Common myeloid progenitor, CD34-positive (primary cell): ENCODE data around the gene IFITM10.

ENCODE experiments used
- CTCF ChIA-PET: fragments of 350-600 bp; sonication (Branson Sonifier 250); formaldehyde crosslinking; loops from one replicate; lab custom pipeline; 2021; ENCODE audit warnings: antibody characterized with exemption; lab: Charles Lee
- POLR2A ChIA-PET: fragments of 350-600 bp; sonication (Branson Sonifier 250); formaldehyde crosslinking; loops from one replicate; lab custom pipeline; 2021; ENCODE audit warnings: antibody characterized with exemption; lab: Charles Lee
- DNase-seq, 3 donors: peaks; one replicate each; pipeline versions ENCODE4 v3.0.0 to v3.0.0-alpha.2; 2013
- H3K27ac ChIP-seq, 2 experiments: 1 replicate in 1 of 2; 2 replicates in 1 of 2; pipeline ENCODE4 v1.7.0; 2013; ENCODE audit warnings: inconsistent platforms in 2 of 2, low read length in 2 of 2, mild to moderate bottlenecking in 2 of 2, low read depth in 1 of 2, moderate library complexity in 1 of 2; ENCODE audit not compliant: severe bottlenecking in 2 of 2, insufficient read depth in 1 of 2, poor library complexity in 1 of 2
- H3K27me3 ChIP-seq, 5 experiments: replicated peaks in 2 of 5; 1 replicate in 3 of 5; 2 replicates in 2 of 5; pipeline versions ENCODE4 v1.6.1 to v1.7.0; 2013; ENCODE audit warnings: low read length in 4 of 5, mild to moderate bottlenecking in 2 of 5, moderate library complexity in 2 of 5, inconsistent platforms in 1 of 5; ENCODE audit not compliant: insufficient read depth in 5 of 5, control insufficient read depth in 4 of 5
- H3K36me3 ChIP-seq, 4 experiments: 1 replicate in 2 of 4; 2 replicates in 2 of 4; pipeline versions ENCODE4 v1.6.1 to v1.7.0; 2013; ENCODE audit warnings: low read length in 3 of 4, control low read depth in 1 of 4, mild to moderate bottlenecking in 1 of 4; ENCODE audit not compliant: control insufficient read depth in 4 of 4, insufficient read depth in 4 of 4
- H3K4me1 ChIP-seq, 4 experiments: 1 replicate in 3 of 4; 2 replicates in 1 of 4; pipeline versions ENCODE4 v1.6.1 to v1.7.1; 2013; ENCODE audit warnings: low read length in 3 of 4, mild to moderate bottlenecking in 3 of 4, control low read depth in 1 of 4, inconsistent platforms in 1 of 4, moderate library complexity in 1 of 4; ENCODE audit not compliant: control insufficient read depth in 4 of 4, insufficient read depth in 4 of 4; ENCODE audit errors: control extremely low read depth in 1 of 4
- H3K4me3 ChIP-seq, 7 experiments: 1 replicate in 4 of 7; 2 replicates in 3 of 7; pipeline versions ENCODE4 v1.5.1 to v1.7.0; 2013; ENCODE audit warnings: mild to moderate bottlenecking in 7 of 7, low read length in 6 of 7, moderate library complexity in 6 of 7, inconsistent platforms in 2 of 7, low read depth in 2 of 7, control low read depth in 1 of 7; ENCODE audit not compliant: insufficient read depth in 4 of 7, control insufficient read depth in 1 of 7; ENCODE audit errors: extremely low read depth in 1 of 7
- H3K9me3 ChIP-seq, 5 experiments: 1 replicate in 4 of 5; 2 replicates in 1 of 5; pipeline versions ENCODE4 v1.6.1 to v1.7.1; 2013; ENCODE audit warnings: low read length in 4 of 5, mild to moderate bottlenecking in 2 of 5, inconsistent platforms in 1 of 5, low read depth in 1 of 5, moderate library complexity in 1 of 5; ENCODE audit not compliant: control insufficient read depth in 4 of 5, insufficient read depth in 2 of 5; ENCODE audit errors: control extremely low read depth in 1 of 5
- WGBS: methylation state at CpG from one replicate; pipeline ENCODE4 v1.1.5; 2013; ENCODE audit not compliant: insufficient coverage; 5-methylcytosine and 5-hydroxymethylcytosine counted together

IFITM10 gene

GRCh38 chr11:1727861-1728260 lies 22.5 kb downstream of the IFITM10 start:
- 98% methylated on average over 7 of the region's 9 CpGs for WGBS
- Histone ChIP-seq H3K27ac (no peak overlapping the region), H3K9me3 (no peaks in the 10 kb centered on the region), H3K4me3 (no peak overlapping the region), H3K27me3 (peaks cover 0 to under 1% (median 0%) of the 10 kb centered on the region in 5 experiments), H3K4me1 (peaks cover 6 to 32% (median 20%) of the 10 kb centered on the region in 4 experiments), H3K36me3 (no peaks in the 10 kb centered on the region)
- ChIA-PET POLR2A (no interaction called here), CTCF (interaction anchor here (0.9 kb wide), 1 partner anchor 105 kb away, joined by 3 read pairs; no protein-coding TSS in a partner anchor)
- no peak for DNase-seq

- Histone ChIP-seq H3K27ac (no peak overlapping the region), H3K9me3 (no peaks in the 10 kb centered on the region), H3K27me3 (no peaks in the 10 kb centered on the region), H3K4me3 (no peak overlapping the region), H3K36me3 (no peaks in the 10 kb centered on the region), H3K4me1 (peaks cover 9 to 30% (median 20%) of the 10 kb centered on the region in 4 experiments)
- ChIA-PET CTCF (interaction anchor here (0.9 to 1.0 kb wide), 2 partner anchors 98 to 104 kb away, joined by 3 read pairs; no protein-coding TSS in a partner anchor), POLR2A (no interaction called here)
- 89% methylated on average over 11 of the region's 11 CpGs for WGBS
- peak in 2 of 3 donors; percentile 40 to 41 for DNase-seq
Observed at GRCh38 chr11:1727096-1727690, 23.2 kb downstream of the IFITM10 start.

- Histone ChIP-seq H3K9me3 (no peaks in the 10 kb centered on the region), H3K27ac (no peak overlapping the region), H3K4me1 (peaks cover 0 to 4% (median 0%) of the 10 kb centered on the region in 4 experiments), H3K36me3 (no peaks in the 10 kb centered on the region), H3K27me3 (no peaks in the 10 kb centered on the region), H3K4me3 (no peak overlapping the region)
- no peak for DNase-seq
- 100% methylated on average over 3 of the region's 8 CpGs for WGBS
- ChIA-PET POLR2A (no interaction called here), CTCF (interaction anchor here (0.7 kb wide), 1 partner anchor 14 kb away, joined by 3 read pairs; no protein-coding TSS in a partner anchor)
Observed at GRCh38 chr11:1719781-1720180, 30.6 kb downstream of the IFITM10 start.

- ChIA-PET POLR2A (no interaction called here), CTCF (interaction anchor here (1.3 kb wide), 1 partner anchor 8 kb away, joined by 3 read pairs; no protein-coding TSS in a partner anchor)
- DNase-seq, result no peak
- WGBS, result 98% methylated on average over 14 of the region's 15 CpGs
- Histone ChIP-seq H3K4me1 (peaks cover 0 to 4% (median 0%) of the 10 kb centered on the region in 4 experiments), H3K9me3 (no peaks in the 10 kb centered on the region), H3K36me3 (no peaks in the 10 kb centered on the region), H3K27me3 (no peaks in the 10 kb centered on the region), H3K27ac (no peak overlapping the region), H3K4me3 (no peak overlapping the region)
Observed at GRCh38 chr11:1718326-1718725, 32.1 kb downstream of the IFITM10 start.

- Histone ChIP-seq H3K4me3 (no peak overlapping the region), H3K27ac (no peak overlapping the region), H3K36me3 (no peaks in the 10 kb centered on the region), H3K27me3 (no peaks in the 10 kb centered on the region), H3K9me3 (no peaks in the 10 kb centered on the region), H3K4me1 (peaks cover 0 to 3% (median 0%) of the 10 kb centered on the region in 4 experiments)
- 94% methylated on average over 7 of the region's 8 CpGs for WGBS
- CTCF ChIA-PET, result interaction anchor here (0.6 to 1.0 kb wide), 3 partner anchors 11 to 1007 kb away, joined by 3 to 4 read pairs (median 3); no protein-coding TSS in a partner anchor
- POLR2A ChIA-PET, result no interaction called here
- DNase-seq, result no peak
Observed at GRCh38 chr11:1717745-1718144, 32.6 kb downstream of the IFITM10 start.

GRCh38 chr11:1714908-1715885 lies 35.2 kb downstream of the IFITM10 start:
- Histone ChIP-seq H3K27ac (no peak overlapping the region), H3K4me3 (no peak overlapping the region), H3K4me1 (no peaks in the 10 kb centered on the region), H3K36me3 (no peaks in the 10 kb centered on the region), H3K9me3 (no peaks in the 10 kb centered on the region), H3K27me3 (no peaks in the 10 kb centered on the region)
- POLR2A ChIA-PET, result no interaction called here
- DNase-seq, result no peak
- 89% methylated on average over 22 of the region's 24 CpGs for WGBS
- CTCF ChIA-PET, result no interaction called here
